Naive thymus-derived CD4-positive, alpha-beta T cell (primary cell): ENCODE results near the gene KCTD1. TPM values are rescaled to one million over a fixed set of nuclear protein-coding genes. Genes with fewer than 3 reads are reported as not detected.

Experiments
- ATAC-seq: fragments of 150-1000 bp; cut with Tn5 transposase; 2 replicates; pipeline ENCODE4 v1.10.0; 2021; ENCODE audit warnings: mild to moderate bottlenecking, moderate library complexity
- CTCF ChIA-PET: fragments of 350-600 bp; sonication (Branson Sonifier 250); formaldehyde crosslinking; loops from one replicate; lab custom pipeline; 2021; ENCODE audit warnings: antibody characterized with exemption; lab: Charles Lee
- POLR2A ChIA-PET: fragments of 350-600 bp; sonication (Branson Sonifier 250); formaldehyde crosslinking; loops from one replicate; lab custom pipeline; 2021; ENCODE audit warnings: antibody characterized with exemption, inconsistent platforms; lab: Charles Lee
- DNase-seq, 9 donors: peaks; one replicate each; pipeline versions ENCODE4 v3.0.0 to v3.0.0-alpha.2; 2020 to 2022; ENCODE audit warnings: mixed read lengths in 1 of 9
- H3K27ac ChIP-seq: one replicate; pipeline ENCODE4 v1.7.0; 2013; ENCODE audit warnings: mild to moderate bottlenecking, low read depth, low read length, moderate library complexity
- H3K27me3 ChIP-seq, 2 donors: one replicate each; pipeline ENCODE4 v1.7.0; 2013; ENCODE audit warnings: low read length in 2 of 2, mild to moderate bottlenecking in 2 of 2, moderate library complexity in 2 of 2; ENCODE audit not compliant: control insufficient read depth in 2 of 2, insufficient read depth in 2 of 2
- H3K36me3 ChIP-seq, 3 experiments: 1 replicate in 2 of 3; 2 replicates in 1 of 3; pipeline ENCODE4 v1.7.0; 2013; ENCODE audit warnings: low read length in 3 of 3, mild to moderate bottlenecking in 3 of 3, moderate library complexity in 1 of 3; ENCODE audit not compliant: insufficient read depth in 3 of 3, control insufficient read depth in 2 of 3
- H3K4me1 ChIP-seq, 2 donors: one replicate each; pipeline ENCODE4 v1.7.0; 2013; ENCODE audit warnings: low read length in 2 of 2, mild to moderate bottlenecking in 2 of 2, moderate library complexity in 1 of 2; ENCODE audit not compliant: control insufficient read depth in 2 of 2, insufficient read depth in 2 of 2
- H3K4me3 ChIP-seq: 2 replicates; pipeline ENCODE4 v1.7.0; 2013; ENCODE audit warnings: mild to moderate bottlenecking, low read length
- H3K9me3 ChIP-seq, 3 experiments: 1 replicate in 2 of 3; 2 replicates in 1 of 3; pipeline ENCODE4 v1.7.0; 2013; ENCODE audit warnings: low read length in 3 of 3; ENCODE audit not compliant: control insufficient read depth in 2 of 3
- H3K27ac Mint-ChIP-seq, 9 donors: one replicate each; pipeline ENCODE4 v1.8.0; 2020 to 2022; ENCODE audit warnings: mixed read lengths in 9 of 9, mild to moderate bottlenecking in 8 of 9, moderate library complexity in 5 of 9, inconsistent platforms in 2 of 9
- H3K27me3 Mint-ChIP-seq, 5 donors: one replicate each; pipeline ENCODE4 v1.8.0; 2021 to 2022; ENCODE audit warnings: mixed read lengths in 5 of 5, mild to moderate bottlenecking in 1 of 5
- H3K36me3 Mint-ChIP-seq, 5 donors: one replicate each; pipeline ENCODE4 v1.8.0; 2020 to 2022; ENCODE audit warnings: mixed read lengths in 5 of 5, mild to moderate bottlenecking in 3 of 5, inconsistent platforms in 1 of 5
- H3K4me1 Mint-ChIP-seq, 7 donors: one replicate each; pipeline ENCODE4 v1.8.0; 2020 to 2022; ENCODE audit warnings: mixed read lengths in 7 of 7, mild to moderate bottlenecking in 3 of 7, inconsistent platforms in 1 of 7
- H3K4me3 Mint-ChIP-seq, 10 donors: one replicate each; pipeline ENCODE4 v1.8.0; 2020 to 2022; ENCODE audit warnings: mild to moderate bottlenecking in 10 of 10, mixed read lengths in 10 of 10, moderate library complexity in 6 of 10, inconsistent platforms in 2 of 10
- H3K9me3 Mint-ChIP-seq, 11 donors: one replicate each; pipeline ENCODE4 v1.8.0; 2020 to 2022; ENCODE audit warnings: mixed read lengths in 11 of 11, mild to moderate bottlenecking in 4 of 11, inconsistent platforms in 1 of 11, moderate library complexity in 1 of 11
- intact Hi-C, 2 donors: fragments of 100-400 bp; cut with micrococcal nuclease; formaldehyde crosslinking; loops; one replicate each; pipeline ENCODE4 v1.15.1; 2023
- polyA plus RNA-seq, 2 donors: library from polyadenylated mRNA; unstranded; fragments of 300-500 nt; fragmentation: Illumina TruSeq; gene quantifications; one replicate each; pipeline ENCODE4 v1.2.3, GENCODE V29; 2021
- total RNA-seq, 6 experiments: library from RNA in 5 of 6; stranded (reverse) in 5 of 6; gene quantifications; 1 replicate in 5 of 6; 2 replicates in 1 of 6; pipeline ENCODE4 v1.2.3 and lab custom pipeline; 2021 to 2026

The KCTD1 gene
- total and polyA plus RNA-seq, 7 experiments from 2014 or later = 0.19 to 4.5 (median 2.4) TPM

- H3K36me3 Mint-ChIP-seq = peaks cover 0 to 3% (median 0%) of the 10 kb centered on the region in 5 donors
- no peak overlapping the region for H3K27ac ChIP-seq
- H3K27ac Mint-ChIP-seq = no peak overlapping the region
- H3K4me1 ChIP-seq = no peaks in the 10 kb centered on the region
- H3K4me1 Mint-ChIP-seq = peaks cover 0 to 3% (median 0%) of the 10 kb centered on the region in 7 donors
- DNase-seq (no peak), ATAC-seq (no peak)
- CTCF ChIA-PET = no interaction called here
- intact Hi-C loops = no loop called here
- H3K27me3 ChIP-seq = no peaks in the 10 kb centered on the region
- no peaks in the 10 kb centered on the region for H3K27me3 Mint-ChIP-seq
- H3K9me3 Mint-ChIP-seq = peaks cover 0 to 1% (median 0%) of the 10 kb centered on the region in 11 donors
- H3K36me3 ChIP-seq = no peaks in the 10 kb centered on the region
- no peak overlapping the region for H3K4me3 ChIP-seq
- POLR2A ChIA-PET = no interaction called here
- no peaks in the 10 kb centered on the region for H3K9me3 ChIP-seq
- no peak overlapping the region for H3K4me3 Mint-ChIP-seq
Observed at GRCh38 chr18:26489191-26489590, 59.2 kb downstream of the KCTD1 start.

DNA sequence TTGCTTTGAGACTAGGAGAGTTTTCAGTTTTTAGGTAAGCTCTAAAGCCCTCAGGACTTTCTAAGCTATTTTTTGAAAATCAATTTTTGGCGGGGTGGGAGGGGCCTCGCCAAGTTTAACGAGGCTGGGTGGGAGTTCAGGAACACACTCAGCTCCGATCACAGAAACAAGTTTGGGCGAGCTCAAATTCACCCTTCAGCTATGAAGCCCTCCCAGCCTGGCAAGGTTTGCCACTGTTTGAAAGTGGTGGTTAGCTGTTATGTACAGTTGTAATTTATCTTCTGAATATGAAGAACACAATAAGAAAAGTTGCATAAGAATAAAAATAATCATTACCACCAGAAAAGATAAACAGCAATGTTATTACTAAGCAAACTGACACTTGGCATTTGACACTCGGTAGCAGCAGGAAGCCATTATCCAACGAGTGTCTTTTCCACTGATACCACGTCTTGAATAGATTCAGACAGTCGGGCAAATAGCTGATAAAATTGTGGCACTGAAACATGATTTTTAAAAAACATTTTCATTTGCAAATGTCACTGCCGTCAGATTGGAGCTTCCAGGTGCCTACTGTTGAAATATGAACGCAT lies 59.8 kb downstream of the KCTD1 start:
- Mint-ChIP-seq H3K4me1 (peaks cover 0 to 3% (median 0%) of the 10 kb centered on the region in 7 donors), H3K9me3 (peaks cover 0 to 1% (median 0%) of the 10 kb centered on the region in 11 donors), H3K27me3 (no peaks in the 10 kb centered on the region), H3K36me3 (peaks cover 0 to 3% (median 0%) of the 10 kb centered on the region in 5 donors), H3K27ac (no peak overlapping the region), H3K4me3 (no peak overlapping the region)
- Histone ChIP-seq H3K36me3 (no peaks in the 10 kb centered on the region), H3K9me3 (no peaks in the 10 kb centered on the region), H3K4me3 (no peak overlapping the region), H3K27me3 (no peaks in the 10 kb centered on the region), H3K4me1 (no peaks in the 10 kb centered on the region), H3K27ac (no peak overlapping the region)
- intact Hi-C loops = no loop called here
- no peak for DNase-seq
- no peak for ATAC-seq
- POLR2A ChIA-PET = no interaction called here
- CTCF ChIA-PET = no interaction called here

DNA sequence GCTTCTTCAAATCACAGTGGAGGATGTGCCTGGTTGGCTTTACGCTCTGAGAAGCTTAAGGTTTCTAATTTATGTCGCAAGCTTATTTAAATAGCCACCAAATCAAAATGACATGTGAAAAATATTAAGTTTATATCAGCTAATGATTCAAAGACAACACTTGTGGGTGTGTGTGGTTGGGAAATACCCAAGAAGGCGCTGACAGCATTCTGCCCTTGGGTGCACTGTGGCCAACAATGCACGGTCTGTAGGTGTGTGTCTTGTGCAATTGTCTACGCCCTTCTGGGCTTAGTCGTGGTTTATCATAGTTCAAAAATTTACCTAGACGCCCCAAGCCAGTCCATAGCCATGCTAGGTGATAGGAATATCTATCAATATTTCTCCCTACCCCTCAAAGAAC lies 60.9 kb downstream of the KCTD1 start:
- no peaks in the 10 kb centered on the region for H3K36me3 ChIP-seq
- H3K4me1 Mint-ChIP-seq = peaks cover 0 to 3% (median 0%) of the 10 kb centered on the region in 7 donors
- H3K27ac ChIP-seq = no peak overlapping the region
- no peaks in the 10 kb centered on the region for H3K4me1 ChIP-seq
- peaks cover 0 to 1% (median 0%) of the 10 kb centered on the region in 11 donors for H3K9me3 Mint-ChIP-seq
- H3K4me3 Mint-ChIP-seq = no peak overlapping the region
- DNase-seq (no peak), ATAC-seq (no peak)
- H3K4me3 ChIP-seq = no peak overlapping the region
- H3K27me3 ChIP-seq = no peaks in the 10 kb centered on the region
- H3K27me3 Mint-ChIP-seq = no peaks in the 10 kb centered on the region
- CTCF ChIA-PET = no interaction called here
- H3K9me3 ChIP-seq = no peaks in the 10 kb centered on the region
- intact Hi-C loops = no loop called here
- POLR2A ChIA-PET = no interaction called here
- H3K36me3 Mint-ChIP-seq = peaks cover 0 to 3% (median 0%) of the 10 kb centered on the region in 5 donors
- no peak overlapping the region for H3K27ac Mint-ChIP-seq

- Histone ChIP-seq H3K4me1 (no peaks in the 10 kb centered on the region), H3K27me3 (no peaks in the 10 kb centered on the region), H3K9me3 (no peaks in the 10 kb centered on the region), H3K36me3 (no peaks in the 10 kb centered on the region), H3K27ac (no peak overlapping the region), H3K4me3 (no peak overlapping the region)
- no peaks in the 10 kb centered on the region for H3K9me3 Mint-ChIP-seq
- peaks cover 0 to 3% (median 0%) of the 10 kb centered on the region in 7 donors for H3K4me1 Mint-ChIP-seq
- no peaks in the 10 kb centered on the region for H3K36me3 Mint-ChIP-seq
- DNase-seq (no peak), ATAC-seq (no peak)
- no peak overlapping the region for H3K27ac Mint-ChIP-seq
- H3K4me3 Mint-ChIP-seq = no peak overlapping the region
- POLR2A ChIA-PET = no interaction called here
- no peaks in the 10 kb centered on the region for H3K27me3 Mint-ChIP-seq
- CTCF ChIA-PET = no interaction called here
- intact Hi-C loops = no loop called here
Observed at GRCh38 chr18:26483633-26484032, 64.7 kb downstream of the KCTD1 start.

DNA sequence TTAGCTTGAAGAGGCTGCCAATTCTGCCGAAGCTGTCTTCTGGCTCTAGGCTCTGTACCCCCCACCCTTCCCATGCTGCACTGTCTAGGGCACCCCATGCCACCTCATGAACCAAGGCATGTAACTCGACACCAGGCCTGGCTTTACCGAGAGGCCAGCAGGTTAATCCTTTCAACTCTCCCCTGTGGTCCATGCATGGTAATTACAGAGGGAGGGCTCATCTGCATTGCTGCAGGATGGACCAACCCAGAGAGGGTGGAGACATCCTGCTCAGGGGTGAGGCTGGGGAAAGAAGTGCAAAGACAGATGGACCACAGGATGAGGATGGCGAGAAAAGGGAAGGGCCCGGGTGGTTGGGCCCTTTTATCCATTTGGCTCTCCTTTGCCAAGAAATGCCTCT lies 65.8 kb downstream of the KCTD1 start:
- Mint-ChIP-seq H3K4me1 (peaks cover 0 to 1% (median 0%) of the 10 kb centered on the region in 7 donors), H3K4me3 (no peak overlapping the region), H3K36me3 (no peaks in the 10 kb centered on the region), H3K27me3 (no peaks in the 10 kb centered on the region), H3K9me3 (no peaks in the 10 kb centered on the region), H3K27ac (no peak overlapping the region)
- H3K4me1 ChIP-seq = no peaks in the 10 kb centered on the region
- ChIA-PET CTCF (no interaction called here), POLR2A (no interaction called here)
- H3K27me3 ChIP-seq = no peaks in the 10 kb centered on the region
- no peak for ATAC-seq
- no peak overlapping the region for H3K27ac ChIP-seq
- intact Hi-C loops = no loop called here
- H3K9me3 ChIP-seq = no peaks in the 10 kb centered on the region
- no peaks in the 10 kb centered on the region for H3K36me3 ChIP-seq
- DNase-seq = no peak
- H3K4me3 ChIP-seq = no peak overlapping the region

DNA sequence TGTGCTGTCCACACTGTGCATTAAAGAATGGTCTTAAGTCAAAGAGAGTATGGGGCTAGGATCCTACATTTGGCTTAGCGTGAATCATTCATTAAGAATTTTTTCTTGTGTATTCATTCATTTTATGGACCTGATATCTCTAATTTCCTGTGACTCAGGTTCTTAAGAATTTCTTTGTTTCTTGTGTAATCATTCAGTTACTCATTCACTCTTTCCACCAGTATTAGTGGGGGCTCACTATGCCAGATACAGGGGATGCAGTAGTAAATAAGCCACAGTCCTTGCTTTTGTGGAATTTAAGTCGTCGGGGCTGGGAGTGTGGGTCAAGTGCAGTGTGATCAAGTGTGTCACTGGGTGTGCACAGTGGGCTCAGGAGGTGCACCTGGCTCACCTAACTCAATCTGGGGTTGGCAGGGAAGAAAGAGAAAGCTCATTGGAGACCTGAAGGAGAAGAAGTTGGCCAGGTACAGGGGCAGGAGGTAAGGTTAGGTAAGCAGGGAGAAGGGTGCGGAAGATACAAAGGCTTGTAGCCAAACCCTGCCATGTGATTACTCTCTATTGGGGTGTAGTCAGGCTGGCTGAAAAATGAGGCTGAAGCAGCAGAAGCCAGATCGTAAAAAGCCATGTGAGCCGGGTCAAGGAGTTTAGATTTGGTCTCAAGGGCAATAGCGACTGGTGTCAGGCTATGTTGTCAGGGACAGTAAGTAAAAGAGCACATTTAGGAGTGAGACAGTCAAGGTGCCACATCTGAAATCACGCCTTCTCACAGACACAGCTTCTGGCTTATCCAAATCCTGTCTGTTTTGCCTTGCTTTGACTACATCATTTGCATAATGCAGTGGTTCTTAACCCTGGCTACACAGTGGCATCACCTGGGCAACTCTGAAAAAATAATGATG lies 67.2 kb downstream of the KCTD1 start:
- Histone ChIP-seq H3K4me3 (no peak overlapping the region), H3K4me1 (no peaks in the 10 kb centered on the region), H3K27me3 (no peaks in the 10 kb centered on the region), H3K9me3 (no peaks in the 10 kb centered on the region), H3K27ac (no peak overlapping the region), H3K36me3 (no peaks in the 10 kb centered on the region)
- ATAC-seq = no peak
- peaks cover 0 to under 1% (median 0%) of the 10 kb centered on the region in 5 donors for H3K36me3 Mint-ChIP-seq
- intact Hi-C loops = no loop called here
- H3K9me3 Mint-ChIP-seq = no peaks in the 10 kb centered on the region
- H3K4me1 Mint-ChIP-seq = no peaks in the 10 kb centered on the region
- H3K4me3 Mint-ChIP-seq = no peak overlapping the region
- no peaks in the 10 kb centered on the region for H3K27me3 Mint-ChIP-seq
- ChIA-PET CTCF (no interaction called here), POLR2A (no interaction called here)
- no peak overlapping the region for H3K27ac Mint-ChIP-seq
- DNase-seq = no peak
